HG02852 (cell line): Measurements from ENCODE around the gene TAX1BP3.

Experiments
- ATAC-seq: cut with Tn5 transposase; IDR thresholded peaks from one replicate; pipeline ENCODE4 v1.9.1; 2021; ENCODE audit warnings: mild to moderate bottlenecking, moderate library complexity; ENCODE audit not compliant: unreplicated experiment

TAX1BP3 gene

DNA sequence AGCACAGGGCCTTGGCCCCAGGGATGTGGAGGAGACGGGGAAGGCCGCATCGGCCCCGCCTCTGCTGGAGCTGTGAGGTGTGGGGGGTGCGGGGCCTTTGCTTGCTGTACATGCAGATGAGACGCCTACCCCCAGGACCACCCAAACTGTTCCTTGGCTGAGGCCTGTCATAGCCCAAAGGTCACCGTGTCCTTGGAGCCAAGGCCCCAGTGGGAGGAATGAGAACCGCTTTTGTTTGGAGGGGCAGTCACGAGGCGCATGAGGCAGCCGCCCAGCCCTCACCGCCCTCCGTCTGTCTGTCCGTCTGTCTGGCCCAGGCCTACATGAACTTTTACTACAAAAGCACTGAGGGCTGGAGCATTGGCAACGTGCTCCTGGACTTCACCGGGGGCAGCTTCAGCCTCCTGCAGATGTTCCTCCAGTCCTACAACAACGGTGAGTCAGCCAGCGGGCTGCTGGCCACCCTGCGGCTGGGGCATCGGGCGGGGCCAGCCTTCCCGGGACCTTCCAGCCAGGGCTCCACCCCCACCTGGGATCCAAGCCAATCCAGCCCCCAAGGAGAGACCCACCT lies 8.8 kb downstream of the TAX1BP3 start:
- ATAC-seq, result no peak

DNA sequence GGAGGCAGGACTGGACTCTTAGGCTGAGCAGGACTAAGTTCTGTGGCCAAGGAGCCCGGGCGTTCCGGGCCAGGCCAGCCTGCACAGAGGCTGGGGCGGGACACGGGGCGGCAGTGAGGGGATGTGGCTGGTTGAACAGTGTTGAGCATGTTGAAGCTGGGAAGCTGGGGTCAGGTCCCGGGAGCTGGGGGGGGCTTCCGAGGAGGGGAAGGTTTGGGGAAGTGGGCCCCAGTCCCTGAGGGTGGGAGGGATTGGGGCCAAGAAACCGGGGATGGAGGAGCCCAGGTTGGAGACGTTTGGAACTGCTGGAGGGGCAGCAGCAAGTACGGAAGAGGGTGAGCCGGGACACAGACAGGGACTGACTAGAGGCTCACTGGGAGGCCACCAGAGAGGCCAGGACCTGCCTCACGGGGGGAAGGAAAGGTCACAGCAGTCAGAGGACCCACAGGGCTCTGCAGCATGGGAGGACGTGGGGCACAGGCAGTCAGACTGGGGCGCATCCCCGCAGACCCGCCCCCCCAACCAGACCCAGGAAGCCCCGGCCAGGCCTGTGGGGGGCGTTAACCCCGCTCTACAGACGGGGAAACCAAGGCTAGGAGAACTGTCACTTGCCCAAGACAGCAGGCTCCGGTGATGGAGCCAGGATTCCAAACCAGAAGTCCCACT lies 9.5 kb downstream of the TAX1BP3 start:
- no peak for ATAC-seq

GRCh38 chr17:3657874-3658783 lies 10.2 kb downstream of the TAX1BP3 start:
- ATAC-seq, result no peak

- no peak for ATAC-seq
These were observed 10.8 kb downstream of the TAX1BP3 start for GRCh38 chr17:3657588-3657869.

GRCh38 chr17:3656755-3657587 lies 11.4 kb downstream of the TAX1BP3 start:
- ATAC-seq, result no peak

GRCh38 chr17:3656353-3656752 lies 12.0 kb downstream of the TAX1BP3 start:
- no peak for ATAC-seq

GRCh38 chr17:3655766-3656165 lies 12.6 kb downstream of the TAX1BP3 start:
- ATAC-seq, result no peak

- no peak for ATAC-seq
These were observed 20.4 kb downstream of the TAX1BP3 start for GRCh38 chr17:3647769-3648555.

DNA sequence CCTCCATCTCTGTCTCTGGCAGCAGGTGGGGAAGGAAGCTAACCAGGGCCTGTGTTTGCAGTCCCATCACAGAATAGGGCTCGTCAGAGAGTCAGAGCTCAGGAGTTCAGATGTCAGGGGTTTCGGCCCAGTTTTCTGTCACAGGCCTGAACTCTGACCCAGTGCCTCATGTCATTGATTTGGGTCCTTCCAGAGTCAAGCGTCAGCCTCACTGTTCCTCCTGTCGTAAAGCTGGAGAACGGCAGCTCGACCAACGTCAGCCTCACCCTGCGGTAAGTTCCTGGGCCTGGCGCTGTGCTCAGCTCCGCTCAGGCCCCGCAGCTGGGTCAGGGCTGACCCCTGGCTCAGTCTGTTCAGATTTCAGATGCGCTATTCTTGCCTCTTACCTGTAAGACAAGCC lies 21.1 kb downstream of the TAX1BP3 start:
- no peak for ATAC-seq

- no peak for ATAC-seq
These were observed 23.1 kb downstream of the TAX1BP3 start for GRCh38 chr17:3645310-3645709.

GRCh38 chr17:3643889-3644349 lies 24.5 kb downstream of the TAX1BP3 start:
- no peak for ATAC-seq

GRCh38 chr17:3641717-3642486 lies 26.5 kb downstream of the TAX1BP3 start:
- no peak for ATAC-seq

GRCh38 chr17:3641014-3641413 lies 27.4 kb downstream of the TAX1BP3 start:
- no peak for ATAC-seq

- no peak for ATAC-seq
These were observed 28.3 kb downstream of the TAX1BP3 start for GRCh38 chr17:3639981-3640596.

- peak; percentile 10 for ATAC-seq
These were observed 31.4 kb downstream of the TAX1BP3 start for GRCh38 chr17:3636908-3637373.

GRCh38 chr17:3636154-3636907 lies 32.0 kb downstream of the TAX1BP3 start, which contains the start of the genes CTNS and SHPK:
CTNS (plus strand) TSS chr17:3636760; CDS start chr17:3640207, 3,447 bp downstream.
SHPK (minus strand) TSS chr17:3636250; CDS start chr17:3636219, 31 bp downstream.
- ATAC-seq, result peak; percentile 90

- ATAC-seq, result peak; percentile 22
These were observed 32.8 kb downstream of the TAX1BP3 start for GRCh38 chr17:3635474-3636153.
